ENCODE measurements around the gene VSIG4.
A peak's percentile ranks its signal among the peaks of the same experiment; 100 is the strongest.

The VSIG4 gene

GRCh38 chrX:66042307-66043077, 2.6 kb upstream of the VSIG4 start:
- no peak for TF ChIP-seq CTCF (IDR thresholded peaks at IDR 0.05; ENCODE audit: insufficient read depth, missing control alignments)
- FAIRE-seq, result no peak

GRCh38 chrX:66038115-66038514, 1.8 kb downstream of the VSIG4 start:
- FAIRE-seq (no peak), DNase-seq (ENCODE audit: insufficient read length, low spot score) (no peak)
- no peak for TF ChIP-seq CTCF (IDR thresholded peaks at IDR 0.05; ENCODE audit: insufficient read depth, missing control alignments)

More at GRCh38 chrX:66042307-66043077, 2.6 kb upstream of the VSIG4 start:
- no peak for DNase-seq (ENCODE audit: insufficient read length, low spot score)

GRCh38 chrX:66036231-66036630, 3.6 kb downstream of the VSIG4 start:
- DNase-seq (ENCODE audit: insufficient read length, low spot score), result no peak
- TF ChIP-seq CTCF (IDR thresholded peaks at IDR 0.05; ENCODE audit: insufficient read depth, missing control alignments), result no peak
- no peak for FAIRE-seq

GRCh38 chrX:66035667-66036066, 4.2 kb downstream of the VSIG4 start:
- DNase-seq (ENCODE audit: insufficient read length, low spot score), result no peak
- no peak for TF ChIP-seq CTCF (IDR thresholded peaks at IDR 0.05; ENCODE audit: insufficient read depth, missing control alignments)
- no peak for FAIRE-seq

- FAIRE-seq (no peak), DNase-seq (ENCODE audit: insufficient read length, low spot score) (no peak)
- TF ChIP-seq CTCF (IDR thresholded peaks at IDR 0.05; ENCODE audit: insufficient read depth, missing control alignments), result peak; percentile 7
Measured at GRCh38 chrX:66030505-66031317, 9.2 kb downstream of the VSIG4 start.

- FAIRE-seq, result no peak
- no peak for DNase-seq (ENCODE audit: insufficient read length, low spot score)
Measured at GRCh38 chrX:66028936-66029335, 10.9 kb downstream of the VSIG4 start.

More at GRCh38 chrX:66028936-66029335, 10.9 kb downstream of the VSIG4 start:
- no peak for TF ChIP-seq CTCF (IDR thresholded peaks at IDR 0.05; ENCODE audit: insufficient read depth, missing control alignments)

Measured in D721Med (cell line).